SU-DHL-6 (cell line): ENCODE data around the gene GDF2.

ENCODE experiments used
- CTCF ChIP-seq: fragments of 200-600 bp; sonication (generic); IDR thresholded peaks from one replicate; pipeline ENCODE4 v1.5.1; 2017; ENCODE audit warnings: antibody characterized with exemption, mild to moderate bottlenecking, low read length, moderate library complexity; ENCODE audit not compliant: insufficient read depth, poor library complexity, severe bottlenecking
- EZH2phosphoT487 ChIP-seq: fragments of 200-600 bp; sonication (generic), shearing (Covaris generic); conservative IDR thresholded peaks from 2 replicates; pipeline ENCODE4 v1.6.1; 2018; ENCODE audit warnings: mild to moderate bottlenecking, antibody characterized with exemption, low read length, moderate library complexity, mixed read lengths

- TF ChIP-seq CTCF (no peak), EZH2phosphoT487 (no peak)
These were observed 27.7 kb downstream of the GDF2 start for GRCh38 chr10:47349941-47350371.
